ENCODE results near the gene EZR. TPM values are rescaled to one million over a fixed set of nuclear protein-coding genes. Genes with fewer than 3 reads are reported as not detected.

The EZR gene
- total RNA-seq: 100 to 1,000 TPM; 188 to 810 (median 346) TPM

GRCh38 chr6:158819213-158819976 lies at the start of gene EZR:
Gene EZR (minus strand): TSS chr6:158819368. CDS start chr6:158818093, 1,275 bp downstream.
- ATAC-seq (ENCODE audit: low FRiP score in 2 of 2) (peak; percentile 77), DNase-seq (peak; percentile 90 to 96)
- H3K4me3 ChIP-seq: peak within 1 kb of the TSS; percentile 74 to 95 (median 86)
- no peaks in the 10 kb centered on the region for H3K9me3 ChIP-seq
- WGBS, 2 donors: 21 to 49% methylated on average over 10 to 28 of the region's 67 CpGs
- no peaks in the 10 kb centered on the region for H3K27me3 ChIP-seq
- peak within 1 kb of the TSS; percentile 95 to 100 (median 98) for H3K27ac ChIP-seq
- peaks cover 0 to 4% (median 2%) of the 10 kb centered on the region in 4 donors for H3K36me3 ChIP-seq
- H3K4me1 ChIP-seq: peaks cover 15 to 45% (median 29%) of the 10 kb centered on the region in 4 donors
- TF ChIP-seq POLR2AphosphoS5 (IDR thresholded peaks at IDR 0.05): peak; percentile 77 to 96
- peak in 3 of 6 experiments; percentile 11 to 25 (median 23) for TF ChIP-seq CTCF (IDR thresholded peaks at IDR 0.05)
- peak in 3 of 4 donors; percentile 63 to 90 (median 74) for TF ChIP-seq POLR2A (IDR thresholded peaks at IDR 0.05)
- no peak for TF ChIP-seq EP300 (IDR thresholded peaks at IDR 0.05)

GRCh38 chr6:158868122-158868480 lies 48.9 kb upstream of the EZR start:
- TF ChIP-seq EP300 (IDR thresholded peaks at IDR 0.05) (no peak), POLR2A (IDR thresholded peaks at IDR 0.05) (no peak), CTCF (IDR thresholded peaks at IDR 0.05) (no peak), POLR2AphosphoS5 (IDR thresholded peaks at IDR 0.05) (no peak)
- H3K9me3 ChIP-seq: no peaks in the 10 kb centered on the region
- H3K36me3 ChIP-seq: no peaks in the 10 kb centered on the region
- ATAC-seq (ENCODE audit: low FRiP score in 2 of 2) (no peak), DNase-seq (no peak)
- WGBS, 2 donors: 89 to 90% methylated on average over 6 of the region's 6 CpGs
- no peak overlapping the region for H3K4me3 ChIP-seq
- peak overlapping the region; percentile 82 to 97 (median 92) for H3K27ac ChIP-seq
- H3K4me1 ChIP-seq: peaks cover 5 to 24% (median 11%) of the 10 kb centered on the region in 4 donors
- H3K27me3 ChIP-seq: no peaks in the 10 kb centered on the region

GRCh38 chr6:158867381-158868121 lies 48.4 kb upstream of the EZR start:
- no peak overlapping the region for H3K4me3 ChIP-seq
- peaks cover 5 to 24% (median 11%) of the 10 kb centered on the region in 4 donors for H3K4me1 ChIP-seq
- 88 to 89% methylated on average over 10 of the region's 10 CpGs for WGBS, 2 donors
- H3K27ac ChIP-seq: peak overlapping the region in 2 of 4 donors; percentile 35 to 92
- H3K27me3 ChIP-seq: no peaks in the 10 kb centered on the region
- no peaks in the 10 kb centered on the region for H3K36me3 ChIP-seq
- TF ChIP-seq EP300 (IDR thresholded peaks at IDR 0.05) (no peak), POLR2AphosphoS5 (IDR thresholded peaks at IDR 0.05) (no peak), POLR2A (IDR thresholded peaks at IDR 0.05) (no peak), CTCF (IDR thresholded peaks at IDR 0.05) (no peak)
- no peak for ATAC-seq (ENCODE audit: low FRiP score in 2 of 2)
- DNase-seq: no peak
- H3K9me3 ChIP-seq: no peaks in the 10 kb centered on the region

- Histone ChIP-seq H3K27ac (no peak overlapping the region), H3K36me3 (no peaks in the 10 kb centered on the region), H3K4me3 (no peak overlapping the region), H3K9me3 (no peaks in the 10 kb centered on the region), H3K27me3 (no peaks in the 10 kb centered on the region), H3K4me1 (peaks cover 5 to 24% (median 13%) of the 10 kb centered on the region in 4 donors)
- ATAC-seq (ENCODE audit: low FRiP score in 2 of 2) (no peak), DNase-seq (no peak)
- no peak for TF ChIP-seq EP300 (IDR thresholded peaks at IDR 0.05)
- no peak for TF ChIP-seq POLR2AphosphoS5 (IDR thresholded peaks at IDR 0.05)
- no peak for TF ChIP-seq POLR2A (IDR thresholded peaks at IDR 0.05)
- no peak for TF ChIP-seq CTCF (IDR thresholded peaks at IDR 0.05)
- WGBS, 2 donors: 57 to 69% methylated on average over 2 of the region's 2 CpGs
Observed at GRCh38 chr6:158865769-158866168, 46.6 kb upstream of the EZR start.
